Measurements from ENCODE around the gene DYRK1A.

The DYRK1A gene

DNA sequence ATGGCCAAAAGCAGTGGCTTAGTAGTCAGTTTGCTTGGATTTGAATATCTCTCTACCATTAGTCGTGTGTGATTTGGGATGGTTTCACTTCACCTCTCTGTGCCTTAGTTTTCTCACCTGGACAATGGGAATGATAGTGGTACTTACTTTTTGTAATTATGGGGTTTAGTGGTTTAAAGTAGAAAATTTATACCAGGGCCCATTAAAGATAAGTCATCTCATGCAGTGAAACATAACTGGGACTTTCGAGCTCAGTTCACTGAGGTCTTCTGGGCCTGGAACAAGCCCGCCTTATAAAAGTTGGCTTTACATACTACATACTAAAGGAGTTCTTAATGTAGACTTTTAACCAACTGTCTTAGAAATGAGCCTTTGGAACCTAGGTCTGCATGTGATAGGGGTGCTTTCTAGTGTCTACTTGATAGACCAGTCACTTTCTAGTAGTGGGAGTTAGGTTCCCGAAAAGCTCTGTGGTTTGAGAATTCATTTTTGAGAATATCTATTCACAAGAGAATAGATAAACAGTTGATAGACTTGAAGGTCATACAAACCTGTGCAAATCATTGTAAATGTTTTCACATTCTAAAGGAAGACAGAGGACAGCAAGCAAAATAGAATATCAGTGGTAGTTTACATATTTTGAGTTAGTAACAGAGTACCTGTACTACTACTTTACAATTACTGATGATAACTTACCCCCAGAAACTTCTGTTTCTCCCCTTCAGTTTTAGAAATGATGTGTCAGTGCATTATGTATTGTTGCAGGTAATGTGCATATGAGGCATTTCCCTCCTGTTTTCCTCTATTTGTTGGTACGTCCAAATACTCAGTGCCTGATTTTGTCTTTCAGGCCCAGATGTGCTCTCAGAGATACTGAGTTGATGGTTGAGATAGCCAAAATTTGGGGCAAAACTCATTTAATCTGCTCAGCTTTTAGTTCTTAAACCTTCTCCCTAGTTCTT is 48.0 kb downstream of the DYRK1A start:
- no peak for DNase-seq (ENCODE audit: low read depth)
- TF ChIP-seq, protein P1, sequence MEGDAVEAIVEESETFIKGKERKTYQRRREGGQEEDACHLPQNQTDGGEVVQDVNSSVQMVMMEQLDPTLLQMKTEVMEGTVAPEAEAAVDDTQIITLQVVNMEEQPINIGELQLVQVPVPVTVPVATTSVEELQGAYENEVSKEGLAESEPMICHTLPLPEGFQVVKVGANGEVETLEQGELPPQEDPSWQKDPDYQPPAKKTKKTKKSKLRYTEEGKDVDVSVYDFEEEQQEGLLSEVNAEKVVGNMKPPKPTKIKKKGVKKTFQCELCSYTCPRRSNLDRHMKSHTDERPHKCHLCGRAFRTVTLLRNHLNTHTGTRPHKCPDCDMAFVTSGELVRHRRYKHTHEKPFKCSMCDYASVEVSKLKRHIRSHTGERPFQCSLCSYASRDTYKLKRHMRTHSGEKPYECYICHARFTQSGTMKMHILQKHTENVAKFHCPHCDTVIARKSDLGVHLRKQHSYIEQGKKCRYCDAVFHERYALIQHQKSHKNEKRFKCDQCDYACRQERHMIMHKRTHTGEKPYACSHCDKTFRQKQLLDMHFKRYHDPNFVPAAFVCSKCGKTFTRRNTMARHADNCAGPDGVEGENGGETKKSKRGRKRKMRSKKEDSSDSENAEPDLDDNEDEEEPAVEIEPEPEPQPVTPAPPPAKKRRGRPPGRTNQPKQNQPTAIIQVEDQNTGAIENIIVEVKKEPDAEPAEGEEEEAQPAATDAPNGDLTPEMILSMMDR (IDR thresholded peaks at IDR 0.05; ENCODE audit: control insufficient read depth, insufficient read depth, low read depth, low read length, missing control alignments), result no peak
- H3K4me3 ChIP-seq (ENCODE audit: control insufficient read depth, low read depth, low read length), result no peak overlapping the region

DNA sequence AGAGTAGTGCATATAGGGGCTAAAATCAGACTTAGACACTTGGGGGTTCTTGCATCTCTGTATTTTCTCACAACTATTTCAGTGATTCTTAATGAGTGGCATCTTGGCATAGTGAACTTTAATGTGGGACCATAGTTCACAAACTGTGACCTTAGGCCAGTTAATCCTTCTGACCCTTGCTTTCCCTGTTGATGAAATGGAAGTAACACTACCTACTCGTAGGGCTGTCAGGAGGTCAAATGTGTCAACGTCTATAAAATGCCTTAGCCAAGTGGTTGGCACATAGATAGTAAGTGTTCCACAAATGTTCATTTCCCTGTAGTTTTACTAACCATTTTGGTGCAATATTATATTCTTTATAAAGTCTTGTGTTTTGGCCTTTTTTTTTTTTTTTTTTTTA is 49.4 kb downstream of the DYRK1A start:
- TF ChIP-seq, protein P1 (IDR thresholded peaks at IDR 0.05; ENCODE audit: control insufficient read depth, insufficient read depth, low read depth, low read length, missing control alignments), result no peak
- no peak overlapping the region for H3K4me3 ChIP-seq (ENCODE audit: control insufficient read depth, low read depth, low read length)
- no peak for DNase-seq (ENCODE audit: low read depth)

DNA sequence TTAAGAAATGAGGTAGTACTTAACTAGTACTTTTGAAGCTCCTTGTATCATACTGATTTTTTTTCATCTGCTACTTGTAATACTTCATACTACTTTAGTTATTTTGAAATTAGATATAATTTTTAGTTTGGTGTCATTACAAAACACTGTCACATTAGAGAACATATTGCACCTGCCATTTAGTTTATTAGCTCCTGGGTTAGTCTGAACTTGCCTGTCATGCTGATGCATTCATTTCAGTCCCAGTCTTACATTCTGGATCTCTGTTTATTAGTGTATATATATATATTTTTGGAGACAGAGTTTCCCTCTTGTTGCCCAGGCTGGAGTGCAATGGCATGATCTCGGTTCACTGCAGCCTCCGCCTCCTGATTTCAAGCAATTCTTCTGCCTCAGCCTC is 50.3 kb downstream of the DYRK1A start:
- no peak for DNase-seq (ENCODE audit: low read depth)
- TF ChIP-seq, protein P1 (IDR thresholded peaks at IDR 0.05; ENCODE audit: control insufficient read depth, insufficient read depth, low read depth, low read length, missing control alignments), result no peak
- no peak overlapping the region for H3K4me3 ChIP-seq (ENCODE audit: control insufficient read depth, low read depth, low read length)

DNA sequence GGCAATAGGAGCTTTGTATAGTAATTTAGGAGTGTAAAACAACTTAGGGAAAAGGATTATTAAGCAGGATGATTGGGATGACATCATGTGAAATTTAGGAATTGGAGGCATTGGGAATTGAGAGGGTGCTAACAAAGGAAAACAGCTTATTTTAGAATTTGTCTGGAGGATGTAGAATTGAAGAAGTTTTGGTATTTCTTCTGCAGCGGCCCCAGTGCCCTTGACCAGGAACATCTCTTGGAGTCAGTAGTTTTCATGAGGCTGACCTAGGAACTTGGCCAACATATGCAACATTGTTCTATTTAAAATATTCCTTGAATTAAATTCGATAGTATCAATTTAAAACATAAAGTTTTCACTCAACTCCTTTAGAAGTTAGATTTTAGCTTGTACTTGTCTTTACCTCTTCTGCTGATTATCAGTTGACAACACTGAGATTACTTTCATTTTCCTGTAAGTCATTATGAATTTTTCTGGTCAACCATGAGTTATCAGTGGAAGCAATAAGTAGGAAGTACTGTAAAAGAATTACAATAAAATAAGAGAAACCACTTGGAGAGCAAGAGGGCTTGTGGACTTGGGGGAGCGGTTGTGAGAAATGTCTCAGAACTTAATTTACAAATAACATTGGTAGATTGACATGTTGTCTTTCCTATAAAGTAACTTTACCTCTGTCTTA is 52.8 kb downstream of the DYRK1A start:
- no peak for DNase-seq (ENCODE audit: low read depth)

DNA sequence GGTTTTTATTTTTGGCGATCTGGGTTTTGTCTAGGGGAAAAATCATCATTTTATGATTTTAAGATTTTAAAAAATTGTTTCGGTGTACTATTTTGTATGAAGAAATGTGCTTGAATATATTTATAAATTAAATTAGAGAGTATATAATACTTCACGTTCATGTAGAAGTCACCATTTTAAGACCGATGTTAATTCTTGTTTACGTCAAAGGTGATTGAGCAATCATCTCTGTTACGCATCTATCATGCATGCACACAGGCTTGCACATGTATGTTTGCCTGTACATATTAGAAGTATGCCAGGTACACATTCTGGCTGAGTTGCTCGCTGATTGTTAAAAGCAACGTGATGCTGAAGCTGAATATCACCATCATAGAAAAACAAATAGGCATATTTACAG is 54.7 kb downstream of the DYRK1A start:
- no peak overlapping the region for H3K4me3 ChIP-seq (ENCODE audit: control insufficient read depth, low read depth, low read length)
- no peak for DNase-seq (ENCODE audit: low read depth)
- TF ChIP-seq, protein P1 (IDR thresholded peaks at IDR 0.05; ENCODE audit: control insufficient read depth, insufficient read depth, low read depth, low read length, missing control alignments), result no peak

More for the DNA sequence above, 52.8 kb downstream of the DYRK1A start:
- TF ChIP-seq, protein P1 (IDR thresholded peaks at IDR 0.05; ENCODE audit: control insufficient read depth, insufficient read depth, low read depth, low read length, missing control alignments), result no peak
- no peak overlapping the region for H3K4me3 ChIP-seq (ENCODE audit: control insufficient read depth, low read depth, low read length)

DNA sequence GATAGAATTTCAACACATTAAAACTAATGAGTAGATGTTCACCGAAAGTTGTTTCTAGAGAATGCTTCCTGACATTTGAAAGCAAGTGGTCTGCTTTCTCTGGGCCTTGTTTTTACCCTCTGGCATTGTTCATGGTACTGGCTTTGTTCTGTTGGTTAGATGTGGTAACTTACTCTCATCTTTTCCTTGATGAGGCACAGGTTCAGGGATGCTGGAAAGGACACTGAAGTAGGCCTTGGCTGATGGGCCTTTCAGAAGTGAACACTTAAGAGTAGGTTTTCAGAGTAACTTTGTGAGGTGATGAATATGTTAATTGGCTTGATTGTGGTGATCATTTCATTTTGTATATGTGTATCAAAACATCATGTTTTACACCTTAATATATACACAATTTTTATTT is 55.8 kb downstream of the DYRK1A start:
- DNase-seq (ENCODE audit: low read depth), result no peak
- TF ChIP-seq, protein P1 (IDR thresholded peaks at IDR 0.05; ENCODE audit: control insufficient read depth, insufficient read depth, low read depth, low read length, missing control alignments), result no peak
- H3K4me3 ChIP-seq (ENCODE audit: control insufficient read depth, low read depth, low read length), result no peak overlapping the region

All from AG09309 (cell line).